HG03097 (cell line): Measurements from ENCODE around the gene GRIN1.
"Not testable (repeated sequence)": the region's sequence is repeated elsewhere in the genome, so short reads cannot be mapped to it uniquely, and the experiment has no call there.

Experiments
- ATAC-seq: cut with Tn5 transposase; IDR thresholded peaks from one replicate; pipeline ENCODE4 v1.9.1; 2021; ENCODE audit not compliant: unreplicated experiment, low FRiP score

Gene GRIN1

GRCh38 chr9:137110911-137111787, 27.8 kb upstream of the GRIN1 start:
- no peak for ATAC-seq

GRCh38 chr9:137111788-137112563, 27.0 kb upstream of the GRIN1 start:
- ATAC-seq, result no peak

- ATAC-seq, result no peak
Observed at GRCh38 chr9:137112564-137113384, 26.2 kb upstream of the GRIN1 start.

GRCh38 chr9:137113385-137114159, 25.4 kb upstream of the GRIN1 start:
- no peak for ATAC-seq

- no peak for ATAC-seq
Observed at GRCh38 chr9:137114220-137114612, 24.7 kb upstream of the GRIN1 start.

- peak; percentile 58 for ATAC-seq
Observed at GRCh38 chr9:137114613-137115393, 24.2 kb upstream of the GRIN1 start, which contains the start of gene DPP7. Gene DPP7, minus strand, starts transcription at chr9:137114733. Its CDS starts 20 bp downstream, at chr9:137114713.

GRCh38 chr9:137115394-137116026, 23.4 kb upstream of the GRIN1 start:
- ATAC-seq, result no peak

- no peak for ATAC-seq
Observed at GRCh38 chr9:137116027-137116507, 22.9 kb upstream of the GRIN1 start.

- ATAC-seq, result no peak
Observed at GRCh38 chr9:137116728-137117127, 22.2 kb upstream of the GRIN1 start.

GRCh38 chr9:137117269-137117731, 21.7 kb upstream of the GRIN1 start:
- no peak for ATAC-seq

GRCh38 chr9:137118092-137118603, 20.8 kb upstream of the GRIN1 start:
- ATAC-seq, result not testable (repeated sequence)

- ATAC-seq, result not testable (repeated sequence)
Observed at GRCh38 chr9:137121927-137122795, 16.8 kb upstream of the GRIN1 start.

- not testable (repeated sequence) for ATAC-seq
Observed at GRCh38 chr9:137122796-137123467, 16.0 kb upstream of the GRIN1 start.

GRCh38 chr9:137123468-137123837, 15.5 kb upstream of the GRIN1 start:
- ATAC-seq, result peak; percentile 37

GRCh38 chr9:137123952-137124462, 14.9 kb upstream of the GRIN1 start:
- not testable (repeated sequence) for ATAC-seq

GRCh38 chr9:137126786-137127185, 12.2 kb upstream of the GRIN1 start:
- no peak for ATAC-seq
